HG02981 (cell line): ENCODE measurements around the gene KLHDC7B.
"Not testable (repeated sequence)": the region's sequence is repeated elsewhere in the genome, so short reads cannot be mapped to it uniquely, and the experiment has no call there.

Source experiments
- ATAC-seq: cut with Tn5 transposase; IDR thresholded peaks from one replicate; pipeline ENCODE4 v1.9.1; 2021; ENCODE audit warnings: mild to moderate bottlenecking, moderate library complexity; ENCODE audit not compliant: unreplicated experiment

Gene KLHDC7B

DNA sequence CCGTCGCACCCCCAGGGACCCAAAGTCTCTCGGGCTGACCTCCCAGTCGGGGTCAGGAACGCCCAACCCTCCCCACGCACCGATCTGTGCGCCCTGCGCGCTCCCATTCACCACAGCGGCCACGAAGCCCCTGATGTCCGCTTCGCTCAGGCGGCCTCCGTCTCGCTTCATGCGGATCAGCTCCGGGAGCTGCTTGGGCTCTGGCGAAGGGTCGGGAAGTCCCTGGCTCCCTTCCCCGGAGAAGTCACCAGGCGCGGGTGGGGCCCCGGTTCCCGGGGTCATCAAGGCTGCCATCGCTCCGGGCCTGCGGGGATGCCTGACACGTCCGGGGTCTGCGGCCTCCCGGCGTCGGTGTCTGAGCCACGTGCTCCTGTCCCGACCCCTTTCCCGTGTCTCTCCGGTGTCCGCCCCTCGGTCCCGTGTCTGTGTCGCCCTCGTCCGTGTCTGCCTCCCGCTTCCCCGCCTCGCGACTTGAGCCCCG lies 16.2 kb upstream of the KLHDC7B start:
- ATAC-seq = no peak

DNA sequence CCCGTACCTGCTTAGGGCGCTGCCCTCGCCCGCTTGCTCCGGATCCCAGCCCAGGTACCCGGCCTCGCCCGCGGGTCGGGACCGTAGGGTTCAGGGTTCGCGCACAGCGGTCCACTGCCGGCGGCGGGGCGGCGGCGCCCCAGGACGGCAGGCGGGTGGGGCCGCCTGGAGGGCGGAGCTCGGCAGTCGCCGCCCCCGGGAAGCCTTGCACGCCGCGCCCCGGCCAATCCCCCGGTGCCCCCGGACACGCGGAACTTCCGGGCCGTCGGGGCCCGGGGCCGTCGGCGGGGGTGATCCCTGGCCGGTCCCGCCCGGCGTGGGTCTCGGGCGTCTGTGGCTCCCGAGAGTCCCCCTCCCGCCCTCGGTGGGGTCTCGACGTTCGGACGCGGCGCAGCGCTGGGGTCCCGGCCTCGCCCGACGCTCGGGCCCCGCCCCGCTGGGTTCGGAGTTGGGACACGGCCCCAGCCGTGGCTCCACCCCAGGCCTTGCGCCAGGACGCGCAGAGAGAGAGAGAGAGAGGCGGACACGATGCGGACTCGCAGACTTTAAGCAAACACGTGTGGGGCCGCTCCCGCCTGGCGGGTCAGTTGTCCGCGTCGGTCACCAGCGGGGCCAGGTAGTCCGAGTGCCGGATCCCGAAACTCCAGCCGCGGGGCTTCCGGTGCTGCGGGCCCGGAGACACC lies 15.7 kb upstream of the KLHDC7B start, which contains the start of gene TYMP:
TSS of gene TYMP (minus strand) at position 116 of the 683 bp plus-strand sequence. CDS start 303 bp downstream, outside the sequence.
- peak; percentile 18 for ATAC-seq

- no peak for ATAC-seq
Measured at GRCh38 chr22:50530580-50530876, 15.2 kb upstream of the KLHDC7B start.

GRCh38 chr22:50530877-50531545 lies 14.7 kb upstream of the KLHDC7B start:
- ATAC-seq = no peak

DNA sequence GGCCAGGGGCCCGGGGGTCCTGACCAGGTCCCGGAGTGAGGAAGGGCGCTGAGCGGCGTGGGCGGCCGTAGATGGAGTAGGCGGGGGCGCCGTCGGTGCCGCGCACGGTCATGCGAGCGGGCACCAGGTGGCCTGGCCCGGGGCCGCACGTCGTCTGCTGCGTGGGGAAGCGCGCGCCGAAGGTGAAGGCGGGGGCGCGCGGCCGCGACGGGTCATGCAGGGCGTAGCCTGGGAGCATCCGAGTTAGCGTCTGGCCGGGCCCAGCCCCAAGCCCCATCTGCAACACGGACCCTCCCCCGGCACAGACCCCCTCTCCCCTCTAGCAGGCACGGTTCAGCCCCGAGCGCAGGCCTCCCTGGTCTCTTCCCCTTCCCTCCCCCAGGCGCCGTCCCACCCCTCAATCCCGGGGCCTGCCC lies 14.1 kb upstream of the KLHDC7B start:
- no peak for ATAC-seq

DNA sequence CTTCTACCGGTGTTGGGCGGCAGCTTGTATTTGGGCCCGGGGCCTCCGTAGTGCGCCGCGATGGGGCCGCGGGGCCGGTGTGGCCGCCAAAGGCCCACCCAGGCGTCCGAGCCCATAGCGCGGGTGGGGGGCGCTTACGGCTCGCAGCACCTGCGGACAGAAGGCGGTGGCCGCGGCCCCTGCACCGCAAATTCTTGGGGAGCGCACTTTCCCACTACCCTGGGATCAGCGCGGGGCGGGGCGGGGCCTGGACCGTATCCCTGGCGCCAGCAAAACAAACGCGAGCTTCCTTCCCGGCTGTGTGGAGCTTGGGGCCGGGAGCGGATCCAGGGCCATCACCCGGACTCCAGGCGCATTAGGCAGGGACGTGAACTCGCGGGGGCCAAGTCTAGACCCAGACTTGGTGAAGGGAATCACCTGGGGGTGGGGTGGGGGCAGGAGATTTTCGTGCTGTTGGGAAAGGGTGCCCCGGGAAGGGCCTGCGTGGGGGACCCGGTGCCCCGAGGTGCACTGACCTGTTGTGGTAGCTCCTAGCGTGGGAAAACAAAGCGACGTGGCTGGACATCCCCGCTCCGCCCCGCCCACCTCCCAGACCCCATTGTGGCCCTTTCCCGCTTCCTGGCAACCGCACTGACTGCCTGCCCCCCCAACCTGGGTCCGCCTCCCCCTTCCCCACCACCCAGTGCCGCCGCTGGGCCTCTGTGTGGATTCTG lies 13.6 kb upstream of the KLHDC7B start:
- no peak for ATAC-seq

DNA sequence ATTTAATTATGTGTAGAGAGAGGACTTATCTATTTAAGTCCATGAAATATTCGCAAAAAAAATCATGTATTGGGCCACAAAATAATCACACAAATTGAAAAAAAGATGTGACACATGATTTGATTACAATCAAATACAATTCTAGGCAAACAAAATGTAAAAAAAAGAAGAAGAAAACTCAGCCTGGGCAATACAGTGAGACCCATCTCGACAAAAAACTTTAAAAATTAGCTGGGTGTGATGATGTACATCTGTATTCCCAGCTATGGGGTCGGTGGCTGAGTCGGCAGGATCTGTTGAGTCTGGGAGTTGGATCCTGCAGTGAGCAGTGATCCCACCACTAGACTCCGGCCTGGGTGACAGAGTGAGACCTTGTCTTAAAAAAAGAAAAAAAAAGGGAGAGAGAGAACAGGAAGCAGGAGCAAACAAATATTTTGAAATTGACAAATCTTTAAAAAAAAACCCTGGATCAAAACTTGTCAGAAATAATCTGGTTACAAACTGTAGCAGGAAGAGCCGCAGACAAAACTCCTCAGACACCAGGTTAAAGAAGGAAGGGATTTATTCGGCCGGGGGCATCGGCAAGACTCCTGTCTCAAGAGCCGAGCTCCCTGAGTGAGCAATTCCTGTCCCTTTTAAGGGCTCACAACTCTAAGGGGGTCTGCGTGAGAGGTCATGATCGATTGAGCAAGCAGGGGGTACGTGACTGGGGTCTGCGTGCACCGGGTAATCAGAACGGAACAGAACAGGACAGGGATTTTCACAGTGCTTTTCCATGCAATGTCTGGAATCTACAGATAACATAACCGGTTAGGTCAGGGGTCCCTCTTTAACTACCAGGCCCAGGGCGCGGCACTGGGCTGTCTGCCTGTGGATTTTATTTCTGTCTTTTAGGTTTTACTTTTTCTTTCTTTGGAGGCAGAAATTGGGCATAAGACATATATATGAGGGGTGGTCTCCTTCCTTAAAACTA lies 12.6 kb upstream of the KLHDC7B start:
- ATAC-seq = no peak

DNA sequence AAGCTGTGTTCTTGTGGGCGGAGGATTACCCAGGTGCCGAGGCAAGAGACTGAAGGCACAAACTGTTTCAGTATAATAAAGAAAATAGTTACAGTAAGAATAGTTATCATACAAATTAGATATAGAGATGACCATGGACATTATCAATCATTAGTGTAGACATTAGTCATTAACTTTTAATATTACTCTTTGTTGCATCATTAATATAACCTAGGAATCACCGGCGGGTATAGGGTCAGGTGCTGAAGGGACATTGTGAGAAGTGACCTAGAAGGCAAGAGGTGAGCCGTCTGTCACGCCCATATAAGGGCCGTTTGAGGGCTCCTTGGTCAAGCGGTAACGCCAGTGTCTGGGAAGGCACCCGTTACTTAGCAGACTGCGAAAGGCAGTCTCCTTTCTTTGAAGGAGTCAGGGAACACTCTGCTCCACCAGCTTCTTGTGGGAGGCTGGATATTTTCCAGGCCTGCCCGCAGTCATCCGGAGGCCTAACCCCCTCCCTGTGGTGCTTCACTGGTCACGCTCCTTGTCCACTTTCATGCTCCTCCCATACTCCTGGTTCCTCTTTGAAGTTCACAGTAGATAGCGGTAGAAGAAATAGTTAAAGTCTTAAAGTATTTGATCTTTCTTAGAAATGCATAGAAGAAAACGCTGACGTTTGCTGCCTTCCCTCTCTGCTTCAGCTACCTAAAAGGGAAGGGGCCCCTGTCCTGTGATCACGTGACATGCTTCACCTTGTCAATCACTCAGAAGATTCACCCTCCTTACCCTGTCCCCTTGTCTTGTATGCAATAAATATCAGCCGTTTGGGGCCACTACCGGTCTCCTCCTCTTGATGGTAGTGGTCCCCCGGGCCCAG lies 11.6 kb upstream of the KLHDC7B start:
- not testable (repeated sequence) for ATAC-seq

GRCh38 chr22:50535113-50535512 lies 10.6 kb upstream of the KLHDC7B start:
- ATAC-seq = no peak

DNA sequence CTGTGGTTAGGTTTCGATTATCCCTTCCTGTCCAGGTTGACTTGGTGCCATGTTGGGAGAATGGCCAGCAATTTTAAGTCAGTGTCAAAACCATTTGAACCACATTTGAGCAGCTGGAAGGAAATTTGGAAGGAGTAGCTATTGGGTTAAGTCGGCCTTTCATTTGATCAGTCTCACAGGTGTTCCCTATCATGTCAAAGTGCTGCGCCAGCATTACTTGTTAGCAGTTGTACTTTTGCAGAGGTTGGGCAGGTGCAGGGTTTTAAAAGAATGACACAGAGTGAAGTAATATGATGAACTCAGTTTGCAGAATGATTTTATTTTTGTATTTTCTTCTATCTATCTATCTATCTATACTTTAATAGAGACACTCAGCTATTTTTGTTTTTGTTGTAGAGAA lies 9.5 kb upstream of the KLHDC7B start:
- no peak for ATAC-seq

- no peak for ATAC-seq
Measured at GRCh38 chr22:50537765-50538164, 7.9 kb upstream of the KLHDC7B start.

- ATAC-seq = no peak
Measured at GRCh38 chr22:50540381-50540780, 5.3 kb upstream of the KLHDC7B start.

DNA sequence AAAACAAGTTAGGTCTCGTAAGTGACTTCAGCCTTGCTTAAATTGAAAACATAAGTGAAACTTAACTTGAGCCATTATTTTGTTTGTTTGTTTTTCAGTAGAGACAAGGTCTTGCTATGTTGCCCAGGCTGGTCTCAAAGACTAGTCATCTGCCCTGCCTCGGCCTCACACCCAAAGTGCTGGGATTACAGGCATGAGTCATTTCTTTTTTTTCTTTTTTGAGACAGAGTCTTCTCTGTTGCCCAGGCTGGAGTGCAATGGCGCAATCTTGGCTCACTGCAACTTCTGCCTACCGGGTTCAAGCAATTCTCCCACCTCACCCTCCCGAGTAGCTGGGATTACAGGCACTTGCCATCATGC lies 4.1 kb upstream of the KLHDC7B start:
- not testable (repeated sequence) for ATAC-seq

- no peak for ATAC-seq
Measured at GRCh38 chr22:50542416-50542927, 3.2 kb upstream of the KLHDC7B start.

DNA sequence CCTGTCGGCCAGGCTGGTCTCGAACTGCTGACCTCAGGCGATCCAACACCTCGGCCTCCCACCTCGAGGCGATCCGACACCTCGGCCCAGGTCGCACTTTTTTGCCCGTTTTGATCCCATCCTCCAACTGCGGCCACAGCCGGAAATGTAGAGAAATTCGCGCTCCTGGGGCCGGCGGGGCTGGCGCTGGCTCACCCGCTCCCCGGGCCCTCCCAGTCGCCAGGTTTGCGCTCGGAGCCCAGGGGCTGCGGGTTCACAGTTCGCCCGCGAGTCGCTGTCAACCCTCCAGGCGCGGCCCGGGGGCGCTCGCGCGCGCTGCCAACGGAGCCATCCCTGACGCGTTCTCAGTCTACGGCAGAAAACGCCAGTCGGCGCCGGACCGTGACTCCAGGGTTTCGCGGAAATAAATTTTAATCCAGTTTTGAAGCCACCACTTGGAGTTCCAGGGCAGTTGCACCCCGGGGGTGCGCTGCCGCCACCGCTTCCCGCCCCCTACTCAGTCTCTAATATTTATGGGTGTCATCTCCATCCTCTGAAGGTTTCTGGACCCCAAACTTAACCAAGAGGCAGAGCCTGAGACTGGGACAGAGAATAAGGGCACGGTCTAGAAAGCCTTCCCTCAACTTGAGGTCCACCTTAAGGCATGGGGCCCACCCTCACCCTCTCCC lies 1.5 kb upstream of the KLHDC7B start:
- no peak for ATAC-seq

DNA sequence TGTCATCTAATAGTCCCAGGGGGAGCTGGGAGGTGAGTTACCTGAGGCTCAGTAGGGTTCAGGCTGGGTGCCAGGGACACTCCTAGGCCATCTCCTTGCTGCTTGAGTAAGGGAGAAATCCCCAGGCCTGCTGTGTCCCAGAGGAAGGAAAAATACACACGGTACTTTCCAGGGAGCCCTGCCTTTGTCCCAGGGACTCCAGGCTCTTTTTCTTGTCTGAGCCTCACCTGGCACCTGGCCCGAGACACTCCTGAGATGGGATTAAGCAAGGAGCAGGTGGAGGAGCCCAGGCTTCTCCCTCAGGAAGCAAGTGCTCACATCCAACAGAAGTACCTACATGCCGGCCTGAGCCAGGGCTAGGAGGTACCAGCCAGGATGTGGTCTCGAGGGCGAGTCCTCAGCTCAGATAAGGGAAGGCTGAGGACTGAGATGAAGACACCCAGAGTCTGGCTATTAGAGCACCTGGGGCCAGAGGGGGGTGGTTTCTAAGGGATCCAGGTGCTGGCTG lies 899 bp upstream of the KLHDC7B start:
- ATAC-seq = no peak

- no peak for ATAC-seq
Measured at GRCh38 chr22:50546326-50547262, 895 bp downstream of the KLHDC7B start.
